Neural cell (in vitro differentiated cells): Measurements from ENCODE around the gene SP4. TPM values are rescaled to one million over a fixed set of nuclear protein-coding genes. Genes with fewer than 3 reads are reported as not detected.
"Not testable (repeated sequence)": the region's sequence is repeated elsewhere in the genome, so short reads cannot be mapped to it uniquely, and the experiment has no call there.

Source experiments
- H2AFZ ChIP-seq: fragments of 200-600, 300-800 bp; sonication (generic), shearing (Covaris generic); 2 replicates; pipeline ENCODE4 v1.6.0; 2014; ENCODE audit warnings: low read depth, mild to moderate bottlenecking, antibody characterized with exemption, low read length, moderate library complexity
- H3F3A ChIP-seq: fragments of 200-600 bp; shearing (Covaris generic); 2 replicates; pipeline ENCODE4 v1.6.1; 2016; ENCODE audit warnings: mild to moderate bottlenecking, moderate library complexity, mixed read lengths, antibody characterized with exemption, low read length; ENCODE audit not compliant: insufficient read depth, poor library complexity, severe bottlenecking
- H3K27ac ChIP-seq: fragments of 200-600, 300-800 bp; sonication (generic), shearing (Covaris generic); 2 replicates; pipeline ENCODE4 v1.5.1; 2014; ENCODE audit warnings: mild to moderate bottlenecking, low read length, moderate library complexity
- H3K27me3 ChIP-seq: fragments of 300-800, 200-600 bp; sonication (generic), shearing (Covaris generic); 2 replicates; pipeline ENCODE4 v1.6.0; 2014; ENCODE audit warnings: mild to moderate bottlenecking, low read depth, low read length, moderate library complexity; ENCODE audit not compliant: insufficient read depth
- H3K36me3 ChIP-seq: fragments of 300-800, 200-600 bp; sonication (generic), shearing (Covaris generic); 2 replicates; pipeline ENCODE4 v1.5.1; 2014; ENCODE audit warnings: mild to moderate bottlenecking, antibody characterized with exemption, low read length, moderate library complexity; ENCODE audit not compliant: insufficient read depth
- H3K4me2 ChIP-seq: fragments of 300-800, 200-600 bp; sonication (generic), shearing (Covaris generic); 2 replicates; pipeline ENCODE4 v1.6.0; 2014; ENCODE audit warnings: mild to moderate bottlenecking, low read length
- H3K4me3 ChIP-seq: fragments of 300-800, 200-600 bp; sonication (generic), shearing (Covaris generic); 2 replicates; pipeline ENCODE4 v1.5.1; 2014; ENCODE audit warnings: mild to moderate bottlenecking, low read length, moderate library complexity
- H3K79me2 ChIP-seq: fragments of 200-600 bp; shearing (Covaris generic); replicated peaks from 2 replicates; pipeline ENCODE4 v1.6.0; 2014; ENCODE audit warnings: mild to moderate bottlenecking, low read length, moderate library complexity; ENCODE audit not compliant: insufficient read depth
- H3K9ac ChIP-seq: fragments of 300-800, 200-600 bp; sonication (generic), shearing (Covaris generic); 2 replicates; pipeline ENCODE4 v1.6.1; 2016; ENCODE audit warnings: mild to moderate bottlenecking, low read length, mixed read lengths
- H3K9me2 ChIP-seq: fragments of 200-600 bp; shearing (Covaris generic); 2 replicates; pipeline ENCODE4 v1.6.1; 2016; ENCODE audit warnings: mild to moderate bottlenecking, low read length, mixed read lengths; ENCODE audit not compliant: insufficient read depth
- H3K9me3 ChIP-seq: fragments of 200-600, 300-800 bp; sonication (generic), shearing (Covaris generic); 2 replicates; pipeline ENCODE4 v1.6.1; 2016; ENCODE audit warnings: mild to moderate bottlenecking, mixed run types, low read length, moderate library complexity, mixed read lengths
- H4K20me1 ChIP-seq: fragments of 200-600 bp; shearing (Covaris generic); 2 replicates; pipeline ENCODE4 v1.6.1; 2016; ENCODE audit warnings: mild to moderate bottlenecking, mixed run types; ENCODE audit not compliant: insufficient read depth
- CTCF ChIP-seq: fragments of 450-650 bp; IDR thresholded peaks from 2 replicates; pipeline ENCODE4 v1.5.1; 2014; ENCODE audit warnings: antibody characterized with exemption, mild to moderate bottlenecking, moderate library complexity; ENCODE audit not compliant: poor library complexity, severe bottlenecking
- EP300 ChIP-seq: fragments of 450-650 bp; conservative IDR thresholded peaks from 2 replicates; pipeline ENCODE4 v1.6.1; 2014; ENCODE audit warnings: antibody characterized with exemption, mild to moderate bottlenecking, moderate library complexity; ENCODE audit not compliant: poor library complexity, severe bottlenecking
- EZH2 ChIP-seq: fragments of 200-600, 300-800 bp; shearing (Covaris generic), sonication (generic); IDR thresholded peaks from 2 replicates; pipeline ENCODE4 v1.6.1; 2014; ENCODE audit warnings: antibody characterized with exemption, low read length, borderline replicate concordance, mild to moderate bottlenecking; ENCODE audit not compliant: insufficient read depth, poor library complexity, severe bottlenecking
- MXI1 ChIP-seq: fragments of 450-650 bp; conservative IDR thresholded peaks from 2 replicates; pipeline ENCODE4 v1.6.1; 2014; ENCODE audit warnings: antibody characterized with exemption, mild to moderate bottlenecking; ENCODE audit not compliant: poor library complexity, severe bottlenecking
- POLR2AphosphoS5 ChIP-seq: IDR thresholded peaks from 2 replicates; pipeline ENCODE4 v1.6.1; 2012
- RAD21 ChIP-seq: fragments of 450-650 bp; conservative IDR thresholded peaks from 2 replicates; pipeline ENCODE4 v1.6.1; 2014; ENCODE audit warnings: antibody characterized with exemption, mild to moderate bottlenecking, moderate library complexity
- REST ChIP-seq: IDR thresholded peaks from 2 replicates; pipeline ENCODE4 v1.6.1; 2012; ENCODE audit warnings: borderline replicate concordance
- SMC3 ChIP-seq: fragments of 450-650 bp; conservative IDR thresholded peaks from 2 replicates; pipeline ENCODE4 v1.6.1; 2014; ENCODE audit warnings: antibody characterized with exemption, mild to moderate bottlenecking, moderate library complexity; ENCODE audit not compliant: poor library complexity
- TAF1 ChIP-seq: IDR thresholded peaks from 2 replicates; pipeline ENCODE4 v1.6.1; 2012; ENCODE audit warnings: low read depth
- polyA plus RNA-seq: library from polyadenylated mRNA; depleted of rRNA; stranded (reverse); fragments of >200 nt; gene quantifications from 2 replicates; pipeline ENCODE4 v1.2.3, GENCODE V29; 2014

Gene SP4
- polyA plus RNA-seq, 1 donor from 2014 or later: 27.8 TPM

- H3K4me3 ChIP-seq, H3K79me2 ChIP-seq, H3K27me3 ChIP-seq, H3K9ac ChIP-seq, H4K20me1 ChIP-seq, H3K9me2 ChIP-seq, H3K4me2 ChIP-seq, H3K27ac ChIP-seq, H2AFZ ChIP-seq, H3K9me3 ChIP-seq, H3F3A ChIP-seq, H3K36me3 ChIP-seq: not testable (repeated sequence)
Measured at GRCh38 chr7:21533646-21534045, 105.8 kb downstream of the SP4 start.

- not testable (repeated sequence) for H3K4me2 ChIP-seq, H3K79me2 ChIP-seq, H3F3A ChIP-seq, H3K9ac ChIP-seq, H3K9me2 ChIP-seq, H4K20me1 ChIP-seq, H3K36me3 ChIP-seq, H3K27me3 ChIP-seq, H3K4me3 ChIP-seq, H3K27ac ChIP-seq, H3K9me3 ChIP-seq, H2AFZ ChIP-seq
Measured at GRCh38 chr7:21536445-21537118, 108.7 kb downstream of the SP4 start.

- Histone ChIP-seq H3K36me3 (no peaks in the 10 kb centered on the region), H3K4me2 (no peak overlapping the region), H3K4me3 (no peak overlapping the region), H4K20me1 (no peaks in the 10 kb centered on the region), H3K9ac (no peak overlapping the region), H3K9me2 (no peaks in the 10 kb centered on the region), H3K9me3 (no peaks in the 10 kb centered on the region), H3K27ac (no peak overlapping the region), H3F3A (no peaks in the 10 kb centered on the region), H2AFZ (no peak overlapping the region), H3K79me2 (no peaks in the 10 kb centered on the region), H3K27me3 (peaks cover 24% of the 10 kb centered on the region)
- TF ChIP-seq SMC3: no peak
- no peak for TF ChIP-seq TAF1
- no peak for TF ChIP-seq EP300
- no peak for TF ChIP-seq MXI1
- TF ChIP-seq EZH2: no peak
- TF ChIP-seq CTCF: no peak
- no peak for TF ChIP-seq POLR2AphosphoS5
- TF ChIP-seq RAD21: no peak
- no peak for TF ChIP-seq REST
Measured at GRCh38 chr7:21538936-21539495, 111.1 kb downstream of the SP4 start.
